Muscle layer of colon (tissue), 2 donors: ENCODE results near the gene PLA2G6.

Experiments
- H3K27ac ChIP-seq: one replicate; pipeline ENCODE4 v1.7.0; 2013; ENCODE audit warnings: low read depth, mild to moderate bottlenecking, low read length, moderate library complexity
- H3K27me3 ChIP-seq, 2 donors: one replicate each; pipeline ENCODE4 v1.7.0; 2013; ENCODE audit warnings: low read length in 2 of 2, mild to moderate bottlenecking in 2 of 2; ENCODE audit not compliant: insufficient read depth in 2 of 2, control insufficient read depth in 1 of 2
- H3K36me3 ChIP-seq: one replicate; pipeline ENCODE4 v1.7.0; 2013; ENCODE audit warnings: mild to moderate bottlenecking, low read length; ENCODE audit not compliant: insufficient read depth
- H3K4me1 ChIP-seq: one replicate; pipeline ENCODE4 v1.7.0; 2013; ENCODE audit warnings: mild to moderate bottlenecking, low read length; ENCODE audit not compliant: insufficient read depth
- H3K4me3 ChIP-seq, 2 donors: one replicate each; pipeline ENCODE4 v1.7.0; 2013; ENCODE audit warnings: low read length in 2 of 2, low read depth in 1 of 2, mild to moderate bottlenecking in 1 of 2, moderate library complexity in 1 of 2
- H3K9ac ChIP-seq: one replicate; pipeline ENCODE4 v1.7.0; 2013; ENCODE audit warnings: low read length
- H3K9me3 ChIP-seq: one replicate; pipeline ENCODE4 v1.7.0; 2013; ENCODE audit warnings: mild to moderate bottlenecking, low read length
- donor health status: abdominal sarcoma.
- donor health status: Adenocarcinoma of cecum.

PLA2G6 gene

GRCh38 chr22:38211556-38211955, 29.9 kb upstream of the PLA2G6 start:
- H3K27ac ChIP-seq, result no peak overlapping the region
- peaks cover 10% of the 10 kb centered on the region for H3K4me1 ChIP-seq
- H3K9ac ChIP-seq, result no peak overlapping the region
- no peaks in the 10 kb centered on the region for H3K9me3 ChIP-seq
- H3K4me3 ChIP-seq, result no peak overlapping the region
- no peaks in the 10 kb centered on the region for H3K36me3 ChIP-seq
- H3K27me3 ChIP-seq, result no peaks in the 10 kb centered on the region

DNA sequence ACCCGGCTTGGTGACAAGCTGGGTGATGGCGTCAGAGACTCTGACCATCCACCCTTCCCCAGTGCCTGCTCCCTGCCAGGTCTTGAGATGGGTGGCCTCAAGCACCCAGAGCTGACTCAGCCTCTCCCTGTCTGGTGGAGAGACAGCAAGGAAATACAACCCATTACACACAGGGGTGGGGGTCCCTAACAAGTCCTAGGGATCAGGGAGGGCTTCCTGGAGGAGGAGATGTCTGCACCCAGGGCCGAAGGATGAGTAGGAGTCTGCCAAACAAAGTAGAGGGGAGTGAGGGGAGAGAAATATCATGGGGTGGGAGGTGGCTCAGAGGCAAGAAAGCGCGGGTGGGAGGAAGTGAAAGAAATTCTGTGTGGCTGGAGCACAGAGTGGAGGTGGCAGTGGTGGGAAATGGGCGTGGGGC, 26.9 kb upstream of the PLA2G6 start:
- no peak overlapping the region for H3K4me3 ChIP-seq
- no peaks in the 10 kb centered on the region for H3K9me3 ChIP-seq
- peaks cover 29% of the 10 kb centered on the region for H3K4me1 ChIP-seq
- no peak overlapping the region for H3K27ac ChIP-seq
- no peak overlapping the region for H3K9ac ChIP-seq
- no peaks in the 10 kb centered on the region for H3K27me3 ChIP-seq
- H3K36me3 ChIP-seq, result no peaks in the 10 kb centered on the region

GRCh38 chr22:38207898-38208432, 26.3 kb upstream of the PLA2G6 start:
- Histone ChIP-seq H3K9me3 (no peaks in the 10 kb centered on the region), H3K36me3 (no peaks in the 10 kb centered on the region), H3K27me3 (no peaks in the 10 kb centered on the region), H3K9ac (no peak overlapping the region), H3K27ac (no peak overlapping the region), H3K4me1 (peaks cover 35% of the 10 kb centered on the region), H3K4me3 (no peak overlapping the region)

DNA sequence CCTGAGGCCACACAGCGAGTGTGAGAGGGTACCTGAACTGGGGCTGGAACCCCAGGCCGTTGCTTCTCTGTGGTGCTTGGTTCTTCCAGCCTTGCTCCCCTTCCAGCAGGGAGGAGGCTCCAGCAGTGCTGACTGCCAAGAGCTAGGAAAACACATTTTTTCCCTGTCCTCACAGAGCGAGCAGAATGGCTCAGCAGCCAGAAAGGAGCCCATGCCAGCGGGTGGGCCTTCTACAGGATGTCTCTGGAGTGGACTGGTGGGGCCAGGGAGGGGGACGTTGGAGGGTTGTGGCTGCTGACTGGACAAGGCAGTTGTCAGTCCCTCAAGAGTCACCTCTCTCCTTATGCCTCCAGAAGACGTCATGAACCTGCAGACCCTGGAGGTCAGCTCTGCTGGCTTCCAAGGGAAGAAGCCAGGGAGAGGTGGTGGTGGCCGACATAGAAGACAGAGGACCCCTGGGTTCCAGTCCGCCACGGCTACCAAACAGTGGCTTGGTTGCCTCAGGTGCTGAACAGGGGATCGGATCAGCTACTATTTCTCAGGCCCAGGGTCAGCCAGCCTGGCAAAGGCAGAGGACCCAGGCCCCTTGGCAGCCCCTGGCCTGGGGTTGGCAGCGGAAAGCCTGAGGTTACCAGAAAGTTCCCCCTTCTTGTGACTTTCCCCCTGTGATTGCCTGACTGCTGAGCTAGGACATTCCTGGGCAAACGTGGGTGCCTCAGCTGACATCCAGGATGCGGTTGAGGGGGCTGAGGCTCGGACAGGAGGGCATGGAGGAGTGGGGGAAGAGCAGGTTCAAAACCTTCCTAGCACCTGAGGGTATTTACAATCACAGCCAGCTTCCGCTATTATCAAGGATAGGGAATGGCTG, 23.9 kb upstream of the PLA2G6 start:
- no peaks in the 10 kb centered on the region for H3K27me3 ChIP-seq
- H3K27ac ChIP-seq, result peak overlapping the region; percentile 7
- no peaks in the 10 kb centered on the region for H3K9me3 ChIP-seq
- peaks cover 41% of the 10 kb centered on the region for H3K4me1 ChIP-seq
- H3K4me3 ChIP-seq, result peak overlapping the region; percentile 1 to 17
- H3K9ac ChIP-seq, result no peak overlapping the region
- H3K36me3 ChIP-seq, result no peaks in the 10 kb centered on the region

DNA sequence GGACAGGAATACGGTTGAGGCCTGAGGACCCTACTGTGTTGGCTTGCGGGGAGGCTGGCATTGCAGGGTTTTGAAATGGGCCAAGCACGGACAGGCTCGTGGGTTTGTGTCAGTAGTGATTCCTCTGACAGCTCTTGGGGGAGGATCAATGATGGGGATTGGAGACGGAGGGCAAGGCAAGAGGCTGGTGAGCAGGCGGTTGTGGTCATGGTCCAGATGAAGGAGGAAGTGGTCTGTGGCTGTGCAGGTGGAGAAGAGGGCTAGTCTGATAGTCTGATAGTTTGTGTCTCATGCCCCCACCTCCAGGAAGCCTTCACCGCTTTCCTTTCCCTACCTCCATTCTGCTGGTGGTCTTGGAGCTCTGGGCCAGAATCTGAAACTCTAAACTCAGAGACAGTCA, 23.2 kb upstream of the PLA2G6 start:
- no peaks in the 10 kb centered on the region for H3K27me3 ChIP-seq
- no peaks in the 10 kb centered on the region for H3K9me3 ChIP-seq
- H3K27ac ChIP-seq, result peak overlapping the region; percentile 7
- H3K9ac ChIP-seq, result no peak overlapping the region
- peaks cover 41% of the 10 kb centered on the region for H3K4me1 ChIP-seq
- H3K36me3 ChIP-seq, result no peaks in the 10 kb centered on the region
- H3K4me3 ChIP-seq, result peak overlapping the region in 1 of 2 donors; percentile 1

DNA sequence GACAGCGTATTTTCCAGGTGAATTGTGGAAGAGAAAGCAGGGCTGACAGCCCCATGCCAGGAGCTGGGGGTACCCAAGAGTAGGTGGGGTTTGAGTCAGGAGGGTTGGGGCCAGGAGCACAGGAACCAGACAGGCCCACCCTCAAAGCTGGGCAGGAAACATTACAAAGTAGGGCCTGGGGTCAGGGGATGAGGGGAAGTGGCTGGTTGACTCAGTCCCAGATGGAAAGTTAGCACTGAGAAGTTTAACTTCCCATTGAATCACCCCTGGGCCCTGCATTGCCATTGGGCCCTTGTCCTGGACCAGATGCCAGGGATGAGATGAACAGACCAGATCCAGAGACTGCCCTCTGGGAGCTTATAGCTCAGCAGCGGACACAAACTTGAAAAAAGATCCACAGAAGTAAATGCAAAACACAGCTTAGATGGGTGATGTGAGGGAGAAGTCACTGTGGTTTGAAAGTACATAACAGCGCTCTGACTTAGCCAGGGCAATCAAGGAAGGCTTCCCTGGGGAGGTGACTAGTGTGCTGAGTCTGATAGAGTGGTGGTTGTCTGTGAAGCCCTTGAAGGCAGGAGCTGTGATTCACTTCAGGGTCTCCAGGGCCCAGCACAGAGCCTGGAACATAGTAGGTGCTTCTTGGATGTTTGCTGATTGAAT, 22.4 kb upstream of the PLA2G6 start:
- peak overlapping the region in 1 of 2 donors; percentile 77 for H3K4me3 ChIP-seq
- H3K9ac ChIP-seq, result no peak overlapping the region
- H3K9me3 ChIP-seq, result no peaks in the 10 kb centered on the region
- peaks cover 41% of the 10 kb centered on the region for H3K4me1 ChIP-seq
- no peaks in the 10 kb centered on the region for H3K27me3 ChIP-seq
- H3K27ac ChIP-seq, result no peak overlapping the region
- no peaks in the 10 kb centered on the region for H3K36me3 ChIP-seq

GRCh38 chr22:38203090-38203810, 21.6 kb upstream of the PLA2G6 start:
- Histone ChIP-seq H3K9me3 (no peaks in the 10 kb centered on the region), H3K36me3 (no peaks in the 10 kb centered on the region), H3K9ac (peak overlapping the region; percentile 41), H3K27ac (peak overlapping the region; percentile 85), H3K27me3 (no peaks in the 10 kb centered on the region), H3K4me3 (peak overlapping the region; percentile 77 to 80), H3K4me1 (peaks cover 38% of the 10 kb centered on the region)

DNA sequence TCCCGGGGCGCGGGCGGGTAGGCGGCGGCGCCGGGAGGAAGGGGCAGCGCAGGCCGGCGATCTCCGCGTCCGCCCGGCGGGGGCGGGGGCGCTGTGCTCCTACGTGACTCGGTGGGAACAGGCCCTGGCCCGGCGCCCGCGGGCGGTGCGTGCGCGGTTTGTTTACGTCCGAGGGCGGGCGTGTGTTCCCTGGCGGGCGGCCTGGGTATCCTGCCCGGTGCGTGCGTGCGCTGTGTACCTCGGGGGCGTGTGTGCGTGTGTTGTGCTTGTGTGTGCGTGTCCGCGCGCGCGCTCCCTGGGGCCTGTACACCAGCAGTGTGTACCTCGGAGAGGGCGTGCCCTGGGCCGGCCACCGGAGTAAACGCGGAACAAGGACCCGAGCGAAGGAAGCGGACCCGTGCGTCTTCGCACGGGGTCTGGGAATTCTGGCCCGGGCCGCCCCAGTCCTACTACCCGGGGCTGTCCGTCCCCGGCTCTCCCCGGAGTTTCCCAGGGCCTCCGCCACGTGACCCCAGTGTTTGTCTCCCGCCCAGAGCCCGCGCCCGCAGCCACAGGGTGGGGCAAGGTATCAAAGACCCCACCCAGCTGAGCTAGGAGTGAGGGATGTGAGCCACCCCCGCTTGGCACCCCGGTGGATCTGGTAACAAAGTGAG, 20.9 kb upstream of the PLA2G6 start:
- H3K9me3 ChIP-seq, result no peaks in the 10 kb centered on the region
- H3K27me3 ChIP-seq, result no peaks in the 10 kb centered on the region
- H3K9ac ChIP-seq, result peak overlapping the region; percentile 41
- no peaks in the 10 kb centered on the region for H3K36me3 ChIP-seq
- H3K27ac ChIP-seq, result peak overlapping the region; percentile 85
- H3K4me3 ChIP-seq, result peak overlapping the region; percentile 77 to 80
- H3K4me1 ChIP-seq, result peaks cover 37% of the 10 kb centered on the region

GRCh38 chr22:38201711-38202436, 20.2 kb upstream of the PLA2G6 start, which contains the start of gene MAFF:
Gene MAFF, plus strand, starts transcription at chr22:38201994. Its CDS starts 11,860 bp downstream, at chr22:38213854.
- Histone ChIP-seq H3K9ac (peak within 1 kb of the TSS; percentile 41), H3K4me1 (peaks cover 37% of the 10 kb centered on the region), H3K4me3 (peak within 1 kb of the TSS; percentile 77 to 80), H3K27me3 (no peaks in the 10 kb centered on the region), H3K27ac (peak within 1 kb of the TSS; percentile 86), H3K9me3 (no peaks in the 10 kb centered on the region), H3K36me3 (no peaks in the 10 kb centered on the region)

- H3K9ac ChIP-seq, result no peak overlapping the region
- H3K27me3 ChIP-seq, result no peaks in the 10 kb centered on the region
- H3K4me3 ChIP-seq, result peak overlapping the region; percentile 26 to 53
- peaks cover 37% of the 10 kb centered on the region for H3K4me1 ChIP-seq
- H3K9me3 ChIP-seq, result no peaks in the 10 kb centered on the region
- H3K36me3 ChIP-seq, result no peaks in the 10 kb centered on the region
- peak overlapping the region; percentile 86 for H3K27ac ChIP-seq
Observed at GRCh38 chr22:38201371-38201710, 19.7 kb upstream of the PLA2G6 start.
